ENCODE results near the gene SYCN. TPM values are rescaled to one million over a fixed set of nuclear protein-coding genes. Genes with fewer than 3 reads are reported as not detected.

Gene SYCN
- total RNA-seq, 1 experiment from 2014 or later = not detected

GRCh38 chr19:39178296-39179006, 25.6 kb downstream of the SYCN start:
- no peak for TF ChIP-seq CTCF (IDR thresholded peaks at IDR 0.05; ENCODE audit: insufficient read depth in 1 of 2, low read depth in 1 of 2, low read length in 1 of 2, severe bottlenecking in 1 of 2, unreplicated experiment in 1 of 2)
- no peak overlapping the region for H3K4me3 ChIP-seq (ENCODE audit: low read depth, low read length)
- no peaks in the 10 kb centered on the region for H3K27me3 Mint-ChIP-seq (ENCODE audit: insufficient read depth, unreplicated experiment)
- CTCF ChIA-PET = no interaction called here
- BruUV-seq (replicated peaks) = TSS peak; percentile 61
- no peak overlapping the region for H3K4me3 Mint-ChIP-seq (ENCODE audit: unreplicated experiment)
- no peaks in the 10 kb centered on the region; the same call in 1 of the 2 replicates for H3K9me3 ChIP-seq
- no peak for DNase-seq
- POLR2A ChIA-PET = no interaction called here
- H3K36me3 Mint-ChIP-seq (ENCODE audit: insufficient read depth, unreplicated experiment) = peaks cover 75% of the 10 kb centered on the region
- no peaks in the 10 kb centered on the region for H3K4me1 ChIP-seq
- H3K9me3 Mint-ChIP-seq (ENCODE audit: unreplicated experiment) = no peaks in the 10 kb centered on the region
- H3K27me3 ChIP-seq (replicated peaks; ENCODE audit: control insufficient read depth, insufficient read depth, low read length) = no peaks in the 10 kb centered on the region
- H3K36me3 ChIP-seq (ENCODE audit: control insufficient read depth, insufficient read depth, low read length) = peaks cover 5% of the 10 kb centered on the region; the same call in 1 of the 2 replicates
- intact Hi-C loops (cut with micrococcal nuclease; ENCODE audit: unreplicated experiment) = no loop called here
- peaks cover 6% of the 10 kb centered on the region for H3K4me1 Mint-ChIP-seq (ENCODE audit: low read depth, unreplicated experiment)
- H3K27ac Mint-ChIP-seq (ENCODE audit: unreplicated experiment) = no peak overlapping the region

GRCh38 chr19:39177736-39178135, 26.3 kb downstream of the SYCN start:
- no peaks in the 10 kb centered on the region for H3K9me3 Mint-ChIP-seq (ENCODE audit: unreplicated experiment)
- POLR2A ChIA-PET = no interaction called here
- no peaks in the 10 kb centered on the region for H3K4me1 ChIP-seq
- H3K27me3 ChIP-seq (replicated peaks; ENCODE audit: control insufficient read depth, insufficient read depth, low read length) = no peaks in the 10 kb centered on the region
- no peaks in the 10 kb centered on the region; the same call in 1 of the 2 replicates for H3K9me3 ChIP-seq
- no peak overlapping the region for H3K27ac Mint-ChIP-seq (ENCODE audit: unreplicated experiment)
- peaks cover 5% of the 10 kb centered on the region; the same call in 1 of the 2 replicates for H3K36me3 ChIP-seq (ENCODE audit: control insufficient read depth, insufficient read depth, low read length)
- intact Hi-C loops (cut with micrococcal nuclease; ENCODE audit: unreplicated experiment) = no loop called here
- no peaks in the 10 kb centered on the region for H3K27me3 Mint-ChIP-seq (ENCODE audit: insufficient read depth, unreplicated experiment)
- CTCF ChIA-PET = no interaction called here
- no peak for DNase-seq
- H3K4me3 Mint-ChIP-seq (ENCODE audit: unreplicated experiment) = no peak overlapping the region
- H3K4me3 ChIP-seq (ENCODE audit: low read depth, low read length) = no peak overlapping the region
- H3K4me1 Mint-ChIP-seq (ENCODE audit: low read depth, unreplicated experiment) = peaks cover 6% of the 10 kb centered on the region
- TF ChIP-seq CTCF (IDR thresholded peaks at IDR 0.05; ENCODE audit: insufficient read depth in 1 of 2, low read depth in 1 of 2, low read length in 1 of 2, severe bottlenecking in 1 of 2, unreplicated experiment in 1 of 2) = no peak
- no TSS peak for BruUV-seq (replicated peaks)
- peaks cover 72% of the 10 kb centered on the region for H3K36me3 Mint-ChIP-seq (ENCODE audit: insufficient read depth, unreplicated experiment)

- Mint-ChIP-seq H3K4me3 (ENCODE audit: unreplicated experiment) (no peak overlapping the region), H3K36me3 (ENCODE audit: insufficient read depth, unreplicated experiment) (peaks cover 68% of the 10 kb centered on the region), H3K27me3 (ENCODE audit: insufficient read depth, unreplicated experiment) (no peaks in the 10 kb centered on the region), H3K27ac (ENCODE audit: unreplicated experiment) (no peak overlapping the region), H3K4me1 (ENCODE audit: low read depth, unreplicated experiment) (peaks cover 5% of the 10 kb centered on the region), H3K9me3 (ENCODE audit: unreplicated experiment) (no peaks in the 10 kb centered on the region)
- no peaks in the 10 kb centered on the region for H3K4me1 ChIP-seq
- no TSS peak for BruUV-seq (replicated peaks)
- no peak for TF ChIP-seq CTCF (IDR thresholded peaks at IDR 0.05; ENCODE audit: insufficient read depth in 1 of 2, low read depth in 1 of 2, low read length in 1 of 2, severe bottlenecking in 1 of 2, unreplicated experiment in 1 of 2)
- no peak for DNase-seq
- H3K27me3 ChIP-seq (replicated peaks; ENCODE audit: control insufficient read depth, insufficient read depth, low read length) = no peaks in the 10 kb centered on the region
- intact Hi-C loops (cut with micrococcal nuclease; ENCODE audit: unreplicated experiment) = no loop called here
- ChIA-PET POLR2A (no interaction called here), CTCF (no interaction called here)
- H3K9me3 ChIP-seq = no peaks in the 10 kb centered on the region
- H3K4me3 ChIP-seq (ENCODE audit: low read depth, low read length) = no peak overlapping the region
- H3K36me3 ChIP-seq (ENCODE audit: control insufficient read depth, insufficient read depth, low read length) = peaks cover 5% of the 10 kb centered on the region
These were observed 26.9 kb downstream of the SYCN start for GRCh38 chr19:39177110-39177699.

Data from Caco-2 (cell line).